Activated T-cell treated with anti-CD3 and anti-CD28 coated beads, Interleukin-2, amount 50 U/mL, for 24 hours (primary cell): ENCODE measurements around the gene TTLL12.

Source experiments
- DNase-seq: peaks from one replicate; pipeline ENCODE4 v3.0.0-alpha.2; 2020
- H3K27ac Mint-ChIP-seq: 2 replicates; pipeline ENCODE4 v1.8.0; 2020; ENCODE audit warnings: mild to moderate bottlenecking, mixed read lengths
- H3K27me3 Mint-ChIP-seq: 2 replicates; pipeline ENCODE4 v1.8.0; 2020; ENCODE audit warnings: mixed read lengths
- H3K36me3 Mint-ChIP-seq: 2 replicates; pipeline ENCODE4 v1.8.0; 2020; ENCODE audit warnings: low read depth, mixed read lengths
- H3K4me1 Mint-ChIP-seq: 2 replicates; pipeline ENCODE4 v1.8.0; 2020; ENCODE audit warnings: low read depth, mixed read lengths
- H3K4me3 Mint-ChIP-seq: 2 replicates; pipeline ENCODE4 v1.8.0; 2020; ENCODE audit warnings: mild to moderate bottlenecking, moderate library complexity, mixed read lengths
- H3K9me3 Mint-ChIP-seq: 2 replicates; pipeline ENCODE4 v1.8.0; 2020; ENCODE audit warnings: mixed read lengths

Gene TTLL12

DNA sequence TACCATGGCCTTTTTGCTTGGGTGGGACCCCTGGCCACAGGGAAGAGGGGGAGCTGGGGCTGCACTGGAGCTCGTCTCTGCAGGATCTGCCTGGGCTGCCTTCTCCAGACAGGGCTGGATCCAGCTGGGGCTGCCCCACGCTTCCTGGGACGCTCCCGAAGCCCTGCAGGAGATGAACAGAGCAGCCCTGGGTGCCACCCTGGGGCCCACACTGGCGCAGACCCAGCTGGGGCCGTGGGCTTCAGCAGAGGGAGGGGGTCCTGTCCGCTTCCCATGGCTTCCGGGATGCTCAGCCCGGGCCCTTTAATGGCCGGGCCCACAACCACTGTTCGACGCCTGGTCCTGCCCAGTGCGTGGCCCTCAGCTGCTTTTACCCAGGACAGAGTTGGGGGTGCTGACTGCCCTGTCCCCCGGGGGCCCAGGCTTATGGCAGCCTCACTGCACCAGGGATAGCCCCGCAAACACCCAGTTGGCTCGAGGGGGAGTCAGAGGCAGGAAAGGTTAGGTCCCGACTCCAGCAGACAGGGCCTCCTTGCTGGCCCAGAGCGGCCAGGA, 23.6 kb downstream of the TTLL12 start:
- Mint-ChIP-seq H3K4me3 (no peak overlapping the region), H3K9me3 (no peaks in the 10 kb centered on the region), H3K4me1 (peaks cover 5% of the 10 kb centered on the region), H3K27ac (no peak overlapping the region), H3K36me3 (peaks cover 59% of the 10 kb centered on the region), H3K27me3 (no peaks in the 10 kb centered on the region)
- no peak for DNase-seq

DNA sequence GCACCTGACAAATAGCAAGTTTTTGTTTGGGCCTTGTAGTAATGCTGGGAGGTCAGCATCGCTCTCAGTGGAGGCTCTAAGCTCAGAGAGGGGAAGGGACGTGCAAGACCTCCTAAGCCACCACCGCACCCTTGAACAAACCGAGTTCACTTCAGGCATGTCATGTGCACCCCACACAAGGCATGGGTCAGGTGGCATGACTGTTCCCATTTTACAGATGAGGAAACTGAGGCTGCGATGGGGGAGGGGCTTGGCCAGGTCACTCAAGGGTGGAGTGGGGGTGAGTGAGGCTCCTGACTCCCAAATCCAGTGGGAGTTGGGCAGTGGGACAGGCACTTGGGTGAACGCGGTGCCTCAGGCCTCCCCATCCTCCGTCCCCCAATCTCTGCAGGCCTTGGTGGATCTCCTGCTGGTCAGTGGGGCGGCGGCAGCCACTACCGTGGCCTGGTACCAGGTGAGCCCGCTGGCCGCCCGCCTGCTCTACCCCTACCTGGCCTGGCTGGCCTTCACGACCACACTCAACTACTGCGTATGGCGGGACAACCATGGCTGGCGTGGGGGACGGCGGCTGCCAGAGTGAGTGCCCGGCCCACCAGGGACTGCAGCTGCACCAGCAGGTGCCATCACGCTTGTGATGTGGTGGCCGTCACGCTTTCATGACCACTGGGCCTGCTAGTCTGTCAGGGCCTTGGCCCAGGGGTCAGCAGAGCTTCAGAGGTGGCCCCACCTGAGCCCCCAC, 24.4 kb downstream of the TTLL12 start:
- Mint-ChIP-seq H3K9me3 (no peaks in the 10 kb centered on the region), H3K36me3 (peaks cover 52% of the 10 kb centered on the region), H3K27ac (no peak overlapping the region), H3K4me1 (peaks cover 5% of the 10 kb centered on the region), H3K27me3 (no peaks in the 10 kb centered on the region), H3K4me3 (no peak overlapping the region)
- DNase-seq = no peak

DNA sequence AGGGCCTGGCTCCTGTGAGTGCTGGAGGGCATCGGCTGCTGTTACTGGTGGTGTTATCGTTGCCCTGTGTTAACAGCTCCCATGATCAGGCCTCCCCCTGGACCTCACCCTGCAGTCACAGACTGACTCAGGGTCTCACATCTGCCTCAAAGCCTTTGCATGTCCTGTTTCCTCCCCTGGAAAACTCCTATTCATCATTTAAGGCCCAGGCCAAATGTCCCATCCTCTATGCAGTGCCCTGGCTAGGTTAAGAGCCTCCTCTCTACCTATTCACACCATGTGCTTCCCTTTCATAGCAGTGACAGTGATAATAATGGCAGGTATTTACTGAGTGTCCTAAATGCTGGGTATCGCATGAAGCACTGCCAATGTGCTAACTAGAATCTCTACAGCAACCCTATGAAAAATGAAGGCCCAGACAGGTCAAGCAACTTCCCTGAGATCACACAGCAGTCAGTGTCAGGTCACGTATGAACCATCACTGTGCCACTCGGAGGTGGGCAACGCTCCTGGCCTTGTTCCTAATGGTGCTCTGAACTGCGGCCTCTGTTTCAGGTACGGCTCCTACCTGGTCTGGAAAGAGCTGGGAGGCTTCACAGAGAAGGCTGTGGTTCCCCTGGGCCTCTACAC, 26.3 kb downstream of the TTLL12 start:
- Mint-ChIP-seq H3K4me1 (peaks cover 8% of the 10 kb centered on the region), H3K36me3 (peaks cover 37% of the 10 kb centered on the region), H3K27me3 (no peaks in the 10 kb centered on the region), H3K27ac (peak overlapping the region; percentile 39), H3K9me3 (no peaks in the 10 kb centered on the region), H3K4me3 (no peak overlapping the region)
- no peak for DNase-seq

DNA sequence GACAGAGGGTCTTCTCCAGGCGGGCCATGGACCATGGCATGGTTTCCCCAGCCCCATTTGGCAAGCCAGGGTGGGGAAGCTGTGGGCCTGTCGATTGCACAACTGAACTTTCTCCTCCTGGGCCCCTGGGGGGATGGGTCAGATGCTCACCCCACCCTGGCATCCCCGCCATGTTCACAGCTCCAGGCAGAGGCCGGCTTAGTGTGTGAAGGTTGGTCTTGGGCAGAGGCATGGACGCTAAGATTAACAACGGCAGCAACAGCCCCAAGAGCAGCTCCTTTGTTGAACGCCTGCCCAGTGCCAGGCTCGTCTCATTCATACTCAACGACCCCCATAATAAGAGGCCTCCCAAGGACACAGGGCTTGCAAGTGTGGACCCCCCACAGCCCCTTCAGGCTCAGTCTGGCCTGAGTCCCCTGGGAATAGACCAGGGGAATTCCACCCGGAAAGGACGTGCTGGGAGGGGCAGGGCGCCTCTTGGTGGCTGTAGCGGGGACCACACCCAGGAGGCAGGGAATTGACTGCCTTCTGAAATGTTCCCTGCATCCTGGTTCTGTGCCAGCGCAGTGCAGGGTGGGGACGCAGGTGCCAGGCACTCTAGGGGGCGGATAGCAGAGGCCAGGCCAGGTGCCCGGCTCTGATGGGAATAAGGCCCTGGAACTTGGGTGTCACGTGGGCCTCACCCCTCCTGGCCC, 27.3 kb downstream of the TTLL12 start:
- Mint-ChIP-seq H3K36me3 (peaks cover 42% of the 10 kb centered on the region), H3K4me1 (peaks cover 14% of the 10 kb centered on the region), H3K27ac (no peak overlapping the region), H3K4me3 (no peak overlapping the region), H3K9me3 (no peaks in the 10 kb centered on the region), H3K27me3 (no peaks in the 10 kb centered on the region)
- no peak for DNase-seq

DNA sequence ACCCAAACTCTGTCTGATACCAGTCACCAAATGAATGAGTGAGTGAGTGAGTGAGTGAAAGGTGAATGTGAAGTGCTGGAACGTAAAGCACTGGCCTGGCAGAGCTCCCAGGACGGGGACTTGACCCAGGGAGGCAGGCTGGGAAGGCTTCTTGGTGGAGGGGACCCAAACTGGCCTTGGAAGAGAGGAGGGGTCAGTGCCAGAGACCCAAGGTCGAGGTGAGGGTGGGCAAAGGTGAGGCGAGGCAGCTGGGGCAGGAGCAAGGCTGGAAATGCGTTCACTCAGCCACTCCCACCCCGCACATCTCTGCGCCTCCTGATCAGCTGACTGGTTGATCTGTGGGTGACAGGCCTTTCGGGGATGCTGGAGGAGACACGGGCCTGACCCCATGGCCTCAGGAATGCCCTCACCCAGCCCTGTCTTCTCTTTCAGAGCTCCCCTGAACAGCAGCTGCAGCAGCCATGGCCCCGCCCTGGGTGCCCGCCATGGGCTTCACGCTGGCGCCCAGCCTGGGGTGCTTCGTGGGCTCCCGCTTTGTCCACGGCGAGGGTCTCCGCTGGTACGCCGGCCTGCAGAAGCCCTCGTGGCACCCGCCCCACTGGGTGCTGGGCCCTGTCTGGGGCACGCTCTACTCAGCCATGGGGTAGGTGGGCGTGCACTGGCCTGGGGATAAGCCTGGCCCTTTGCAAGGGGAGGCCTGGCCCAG, 28.0 kb downstream of the TTLL12 start:
- Mint-ChIP-seq H3K4me3 (no peak overlapping the region), H3K36me3 (peaks cover 39% of the 10 kb centered on the region), H3K27ac (no peak overlapping the region), H3K4me1 (peaks cover 16% of the 10 kb centered on the region), H3K9me3 (no peaks in the 10 kb centered on the region), H3K27me3 (no peaks in the 10 kb centered on the region)
- DNase-seq = no peak

DNA sequence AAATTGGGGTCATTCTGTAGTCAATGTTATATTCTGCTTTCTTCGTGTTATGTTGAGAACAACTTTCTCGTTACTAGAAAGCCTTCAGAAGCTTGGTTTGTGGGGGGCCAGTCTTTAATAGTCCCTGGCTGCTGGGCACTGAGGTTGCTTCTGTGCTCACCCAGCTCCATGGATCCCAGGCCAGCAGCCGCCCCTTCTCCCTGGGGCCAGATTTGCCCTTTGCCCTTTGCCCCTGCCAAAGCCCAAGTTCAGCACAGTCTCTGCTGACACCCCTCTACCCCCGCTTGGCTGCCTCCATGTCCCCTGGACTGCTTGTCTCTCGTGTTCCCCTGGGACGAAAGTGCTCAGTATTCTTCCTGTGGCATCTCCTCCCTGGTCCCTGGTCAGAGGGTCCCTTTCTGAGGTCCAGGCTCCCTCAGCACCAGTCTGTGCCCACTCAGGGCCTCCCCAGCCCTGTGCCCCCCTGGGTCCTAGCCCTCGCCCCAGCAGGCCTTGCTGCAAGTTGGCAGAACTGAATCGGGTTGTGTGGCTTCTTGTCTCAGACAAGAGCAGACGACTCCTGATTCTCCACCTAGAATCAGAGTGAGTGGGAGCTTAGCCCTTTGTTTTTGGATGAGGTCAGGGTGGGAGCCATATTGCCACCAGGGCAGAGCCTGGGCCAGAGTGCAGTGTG, 28.9 kb downstream of the TTLL12 start:
- no peak for DNase-seq
- Mint-ChIP-seq H3K27ac (peak overlapping the region; percentile 47), H3K9me3 (no peaks in the 10 kb centered on the region), H3K36me3 (peaks cover 36% of the 10 kb centered on the region), H3K27me3 (no peaks in the 10 kb centered on the region), H3K4me1 (peaks cover 17% of the 10 kb centered on the region), H3K4me3 (no peak overlapping the region)

DNA sequence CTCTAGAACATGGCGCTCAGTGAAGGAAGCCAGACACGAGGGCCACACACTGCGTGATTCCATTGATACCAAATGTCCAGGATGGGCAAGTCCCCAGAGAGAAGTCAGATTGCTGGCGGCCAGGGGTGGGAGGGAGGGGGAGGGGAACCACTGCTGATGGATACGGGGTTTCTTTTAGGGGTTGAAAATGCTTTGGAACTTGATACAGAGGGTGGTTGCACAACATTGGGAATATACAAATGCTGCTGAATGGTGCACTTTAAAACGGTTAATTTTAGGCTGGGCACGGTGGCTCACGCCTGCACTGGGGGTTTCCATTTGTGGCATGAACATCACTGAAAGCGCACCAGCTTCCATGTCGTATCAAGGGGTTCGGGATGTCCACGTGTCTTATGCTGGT, 30.5 kb downstream of the TTLL12 start:
- Mint-ChIP-seq H3K27me3 (no peaks in the 10 kb centered on the region), H3K4me3 (no peak overlapping the region), H3K36me3 (peaks cover 29% of the 10 kb centered on the region), H3K9me3 (no peaks in the 10 kb centered on the region), H3K4me1 (peaks cover 21% of the 10 kb centered on the region), H3K27ac (peak overlapping the region; percentile 37)
- no peak for DNase-seq

DNA sequence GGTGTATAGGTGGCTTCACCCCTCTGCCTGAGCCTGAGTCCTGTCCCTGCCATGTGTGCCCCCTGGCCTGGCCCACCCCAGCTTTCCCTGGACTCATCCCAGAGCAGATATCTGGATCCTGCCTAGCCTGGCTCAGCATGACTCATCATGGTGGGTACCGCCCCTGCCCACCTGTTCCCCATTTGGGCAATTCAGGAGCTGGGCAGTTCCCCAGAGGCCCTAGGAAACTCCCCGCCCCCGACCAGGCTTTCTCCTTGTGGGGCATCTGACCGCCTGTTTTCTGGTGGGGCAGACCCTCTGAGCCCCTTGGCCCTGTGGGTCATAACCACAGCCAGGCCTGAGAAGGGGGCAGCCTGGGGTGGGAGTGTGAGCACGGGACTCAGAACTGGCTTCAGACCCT, 31.1 kb downstream of the TTLL12 start:
- no peak for DNase-seq

DNA sequence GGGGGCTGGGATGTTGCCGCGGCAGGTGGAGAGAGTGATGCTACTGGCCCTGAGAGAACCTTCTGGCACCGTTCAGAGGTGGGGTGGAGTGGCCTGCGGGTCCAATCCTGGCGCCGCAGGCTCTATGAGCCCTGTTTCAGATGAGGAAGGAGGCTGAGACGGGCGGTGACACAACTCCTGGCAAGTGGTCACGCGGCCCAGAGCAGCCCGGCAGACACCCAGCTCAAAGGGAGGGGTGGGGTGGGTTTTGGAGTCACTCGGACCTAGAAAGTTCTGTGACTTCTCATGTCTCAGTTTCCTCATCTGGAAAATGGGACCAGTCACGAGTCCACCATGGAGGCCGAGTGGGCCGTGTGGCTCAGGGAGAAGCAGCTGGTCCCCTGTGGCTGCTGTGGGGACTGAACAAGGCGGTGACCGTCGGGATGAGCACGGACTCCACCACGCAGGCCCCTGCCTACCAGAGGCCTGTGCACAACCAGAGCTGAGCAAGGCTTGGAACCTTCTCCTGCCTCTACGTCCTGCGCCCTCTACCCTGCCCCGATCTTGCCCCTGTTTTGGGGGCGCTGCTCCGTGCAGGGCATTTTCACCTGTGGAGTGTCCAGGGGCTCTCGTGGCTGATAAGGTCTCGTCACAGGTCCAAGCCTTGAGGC, 31.9 kb downstream of the TTLL12 start:
- DNase-seq = no peak
- H3K36me3 Mint-ChIP-seq = peaks cover 22% of the 10 kb centered on the region
- no peaks in the 10 kb centered on the region for H3K27me3 Mint-ChIP-seq
- no peaks in the 10 kb centered on the region for H3K9me3 Mint-ChIP-seq
- H3K4me3 Mint-ChIP-seq = no peak overlapping the region
- H3K4me1 Mint-ChIP-seq = peaks cover 28% of the 10 kb centered on the region
- H3K27ac Mint-ChIP-seq = peak overlapping the region; percentile 29

More for the DNA sequence above, 31.1 kb downstream of the TTLL12 start:
- H3K27ac Mint-ChIP-seq = peak overlapping the region; percentile 37
- H3K27me3 Mint-ChIP-seq = no peaks in the 10 kb centered on the region
- H3K4me1 Mint-ChIP-seq = peaks cover 25% of the 10 kb centered on the region
- H3K9me3 Mint-ChIP-seq = no peaks in the 10 kb centered on the region
- H3K36me3 Mint-ChIP-seq = peaks cover 26% of the 10 kb centered on the region
- no peak overlapping the region for H3K4me3 Mint-ChIP-seq

DNA sequence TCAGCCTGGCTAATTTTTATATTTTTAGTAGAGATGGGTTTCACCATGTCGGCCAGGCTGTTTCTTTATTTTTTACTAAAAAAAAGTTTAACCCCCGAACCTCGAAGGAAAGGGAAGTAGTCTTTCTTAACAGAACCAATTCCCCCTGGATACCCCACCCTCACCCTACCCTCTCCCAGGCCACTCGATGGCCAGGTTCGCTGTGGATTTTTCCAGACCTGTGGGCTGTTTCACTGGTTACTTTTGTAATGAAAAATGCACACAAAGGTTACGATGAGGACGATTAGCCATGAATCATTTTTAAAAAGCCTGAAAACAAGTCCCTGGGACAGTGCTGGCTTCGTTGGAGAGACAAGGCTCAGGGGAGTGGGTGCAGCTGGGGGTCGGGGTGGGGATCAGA, 33.0 kb downstream of the TTLL12 start:
- H3K9me3 Mint-ChIP-seq = no peaks in the 10 kb centered on the region
- H3K27me3 Mint-ChIP-seq = no peaks in the 10 kb centered on the region
- DNase-seq = no peak
- H3K27ac Mint-ChIP-seq = no peak overlapping the region
- H3K36me3 Mint-ChIP-seq = peaks cover 15% of the 10 kb centered on the region
- peaks cover 28% of the 10 kb centered on the region for H3K4me1 Mint-ChIP-seq
- peak overlapping the region; percentile 10 for H3K4me3 Mint-ChIP-seq

DNA sequence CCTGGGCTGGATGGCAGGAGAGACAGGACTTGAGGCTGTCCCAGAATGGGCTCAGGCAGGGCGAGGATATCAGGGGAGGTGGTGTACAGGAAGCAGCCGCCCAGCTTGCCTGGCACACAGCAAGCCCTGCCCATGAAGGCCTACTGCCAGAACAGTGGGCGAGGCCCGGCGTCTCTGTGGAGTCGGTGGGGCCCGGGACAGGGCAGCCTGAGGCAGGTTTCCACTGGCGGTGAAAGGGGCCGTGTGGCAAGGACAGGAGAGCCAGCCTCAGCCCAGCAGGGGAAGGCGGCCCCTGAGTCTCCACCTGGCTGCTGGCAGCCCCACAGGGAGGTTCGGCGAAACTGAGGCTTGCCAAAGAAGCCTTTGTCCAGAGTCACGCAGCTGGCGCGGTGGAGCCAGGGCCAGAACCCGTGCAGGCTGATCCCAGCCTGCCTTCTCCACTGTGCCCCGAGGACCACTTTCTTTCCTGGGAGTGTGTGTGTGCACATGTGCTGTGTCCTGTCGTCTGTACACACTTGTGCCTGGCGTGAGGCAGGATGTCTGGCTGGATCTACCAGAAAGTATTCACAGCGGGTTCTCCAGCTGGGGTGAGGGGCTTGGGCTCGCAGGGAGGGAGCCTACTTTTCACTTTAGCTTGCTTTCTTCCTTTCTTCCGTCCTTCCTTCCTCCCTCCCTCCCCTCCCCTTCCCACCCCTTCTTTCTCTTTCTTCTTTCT, 34.4 kb downstream of the TTLL12 start:
- no peaks in the 10 kb centered on the region for H3K9me3 Mint-ChIP-seq
- DNase-seq = peak; percentile 75
- H3K4me1 Mint-ChIP-seq = peaks cover 33% of the 10 kb centered on the region
- H3K36me3 Mint-ChIP-seq = peaks cover 10% of the 10 kb centered on the region
- H3K27me3 Mint-ChIP-seq = no peaks in the 10 kb centered on the region
- peak overlapping the region; percentile 66 for H3K27ac Mint-ChIP-seq
- H3K4me3 Mint-ChIP-seq = peak overlapping the region; percentile 85

DNA sequence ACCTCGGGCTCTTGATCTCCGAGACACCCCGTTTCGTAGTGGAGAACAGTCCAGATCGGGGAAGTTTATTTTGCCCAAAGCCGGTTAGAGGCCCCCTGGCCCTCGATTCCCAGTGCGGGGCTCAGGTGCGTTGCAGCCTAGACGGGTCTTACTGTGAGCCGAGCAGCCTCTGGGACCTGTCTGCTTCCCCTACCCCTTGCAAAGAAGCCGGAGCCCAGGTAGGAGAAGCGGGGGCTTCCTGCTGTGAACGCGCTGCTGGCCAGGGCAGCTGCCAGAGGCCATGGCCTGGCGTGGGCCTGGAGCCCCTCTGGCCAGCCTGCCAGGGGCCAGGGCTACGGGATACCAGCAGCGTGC, 35.0 kb downstream of the TTLL12 start:
- H3K4me3 Mint-ChIP-seq = peak overlapping the region; percentile 85
- peaks cover 38% of the 10 kb centered on the region for H3K4me1 Mint-ChIP-seq
- H3K27me3 Mint-ChIP-seq = no peaks in the 10 kb centered on the region
- H3K36me3 Mint-ChIP-seq = peaks cover 10% of the 10 kb centered on the region
- H3K27ac Mint-ChIP-seq = peak overlapping the region; percentile 71
- no peaks in the 10 kb centered on the region for H3K9me3 Mint-ChIP-seq
- DNase-seq = no peak
